Colonic mucosa (tissue), 4 donors: ENCODE results near the gene NEMF. TPM values are rescaled to one million over a fixed set of nuclear protein-coding genes. Genes with fewer than 3 reads are reported as not detected.

Experiments used
- DNase-seq: peaks from one replicate; pipeline ENCODE4 v3.0.0-alpha.2; 2020
- H3K27ac ChIP-seq: fragments of 200-600 bp; one replicate; pipeline ENCODE4 v1.8.0; 2021
- H3K27me3 ChIP-seq: fragments of 200-600 bp; one replicate; pipeline ENCODE4 v1.8.0; 2021
- H3K36me3 ChIP-seq: fragments of 200-600 bp; one replicate; pipeline ENCODE4 v1.8.0; 2021
- H3K4me1 ChIP-seq: fragments of 200-600 bp; one replicate; pipeline ENCODE4 v1.8.0; 2021; ENCODE audit warnings: mild to moderate bottlenecking
- H3K4me3 ChIP-seq: fragments of 200-600 bp; one replicate; pipeline ENCODE4 v1.8.0; 2021
- H3K9ac ChIP-seq, 2 donors: one replicate each; pipeline ENCODE4 v1.7.0; 2013; ENCODE audit warnings: control low read depth in 2 of 2, low read depth in 2 of 2, low read length in 2 of 2
- H3K9me3 ChIP-seq: fragments of 200-600 bp; one replicate; pipeline ENCODE4 v1.8.0; 2021
- CTCF ChIP-seq: fragments of 200-600 bp; IDR thresholded peaks from one replicate; pipeline ENCODE4 v1.8.0; 2022; ENCODE audit warnings: antibody characterized with exemption, mild to moderate bottlenecking
- intact Hi-C: fragments of 100-400 bp; cut with DNase I; formaldehyde crosslinking; loops from one replicate; pipeline ENCODE4 v1.14.1; 2022
- total RNA-seq, 2 donors: library from RNA; stranded (reverse); fragmentation: NEBNext Ultra II Directional in 1 of 2; extraction: Animal tissue kit (Norgen Biotek cat#: 25700) in 1 of 2; gene quantifications; one replicate each; pipeline ENCODE4 v1.2.1, GENCODE V29; 2021
- donor health status: healthy.
- donor health status: DM: no; HTN: no; CAD: no.
- donor health status: DM: no; HTN: no; CAD: no.

Gene NEMF
- total RNA-seq, 2 donors from 2014 or later, result 52.8 to 56.7 TPM

DNA sequence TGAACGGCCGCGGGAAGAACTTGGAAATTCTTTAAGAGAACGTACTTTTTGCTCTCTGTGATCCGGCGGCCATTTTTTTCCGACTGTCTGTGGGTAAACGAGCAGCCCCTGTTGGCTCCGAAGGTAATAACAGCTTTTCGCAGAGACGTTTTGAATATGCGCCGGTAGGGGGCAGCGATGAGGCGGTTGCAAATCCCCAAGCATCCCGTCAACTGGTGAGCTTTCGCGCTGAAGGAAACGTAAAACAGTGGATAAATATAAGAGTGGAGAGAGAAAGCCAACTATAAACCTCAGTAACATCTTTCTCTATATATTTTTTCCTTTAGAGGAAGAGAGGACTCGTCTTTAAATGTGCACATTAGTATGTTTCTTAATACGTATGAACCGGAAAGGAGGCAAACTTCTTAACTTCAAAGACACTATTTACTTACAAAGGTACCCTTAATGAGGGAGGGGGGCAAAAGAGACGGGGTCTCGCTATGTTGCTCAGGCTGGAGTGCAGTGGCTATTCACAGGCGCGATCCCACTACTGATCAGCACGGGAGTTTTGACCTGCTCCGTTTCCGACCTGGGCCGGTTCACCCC, 9.6 kb upstream of the NEMF start:
- intact Hi-C loops, result loop anchor here (10.0 kb wide), 1 partner anchor 113 kb away; no protein-coding TSS in a partner anchor
- Histone ChIP-seq H3K9me3 (no peaks in the 10 kb centered on the region), H3K4me1 (peaks cover under 1% of the 10 kb centered on the region), H3K27ac (peak overlapping the region; percentile 94), H3K36me3 (no peaks in the 10 kb centered on the region), H3K9ac (peak overlapping the region; percentile 64 to 99), H3K27me3 (no peaks in the 10 kb centered on the region), H3K4me3 (peak overlapping the region; percentile 49)
- peak; percentile 100 for TF ChIP-seq CTCF
- peak; percentile 84 for DNase-seq

GRCh38 chr14:49861699-49862088, 9.1 kb upstream of the NEMF start:
- Histone ChIP-seq H3K27ac (peak overlapping the region; percentile 94), H3K36me3 (no peaks in the 10 kb centered on the region), H3K4me3 (peak overlapping the region; percentile 49), H3K9me3 (no peaks in the 10 kb centered on the region), H3K4me1 (no peaks in the 10 kb centered on the region), H3K9ac (peak overlapping the region; percentile 64 to 99), H3K27me3 (no peaks in the 10 kb centered on the region)
- intact Hi-C loops, result loop anchor here (10.0 kb wide), 1 partner anchor 113 kb away; no protein-coding TSS in a partner anchor
- DNase-seq, result peak; percentile 69
- TF ChIP-seq CTCF, result no peak

DNA sequence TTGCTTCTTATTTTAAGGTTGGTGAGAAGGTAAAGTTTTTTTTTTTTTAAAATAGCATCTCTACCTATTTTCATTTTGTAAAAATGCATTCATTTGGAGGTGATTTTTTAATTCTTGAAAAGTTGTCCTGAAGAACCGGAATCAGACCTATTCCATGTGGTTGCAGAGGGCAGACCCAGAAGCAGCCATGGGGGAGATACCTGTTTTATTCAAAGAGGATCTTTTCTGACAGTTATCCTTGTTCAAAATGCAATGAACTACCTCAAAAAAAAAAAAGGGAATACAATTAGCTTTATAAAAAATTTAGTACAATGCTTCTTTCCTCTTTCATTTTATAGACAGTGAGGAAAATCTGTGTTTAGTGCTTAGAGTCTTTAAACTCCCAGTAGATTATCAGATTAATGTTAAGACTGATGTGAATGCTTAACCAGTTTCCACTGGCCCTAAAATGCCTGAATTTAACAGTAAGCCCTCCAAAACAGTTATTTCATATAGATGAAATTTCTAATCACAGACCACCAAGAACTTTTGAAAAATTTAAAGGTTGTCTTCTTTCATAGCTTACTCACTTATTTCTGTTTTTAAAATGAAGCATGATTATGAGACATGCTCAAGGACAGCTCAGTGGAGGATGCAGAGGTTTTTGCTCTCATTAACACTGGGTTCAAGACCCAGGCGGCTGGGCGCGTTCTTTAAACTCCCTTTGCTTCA, 8.6 kb upstream of the NEMF start:
- peak overlapping the region; percentile 64 to 99 for H3K9ac ChIP-seq
- TF ChIP-seq CTCF, result no peak
- intact Hi-C loops, result loop anchor here (10.0 kb wide), 1 partner anchor 114 kb away; no protein-coding TSS in a partner anchor
- no peaks in the 10 kb centered on the region for H3K4me1 ChIP-seq
- H3K4me3 ChIP-seq, result peak overlapping the region; percentile 49
- no peaks in the 10 kb centered on the region for H3K9me3 ChIP-seq
- H3K36me3 ChIP-seq, result no peaks in the 10 kb centered on the region
- no peaks in the 10 kb centered on the region for H3K27me3 ChIP-seq
- DNase-seq, result no peak
- peak overlapping the region; percentile 94 for H3K27ac ChIP-seq

DNA sequence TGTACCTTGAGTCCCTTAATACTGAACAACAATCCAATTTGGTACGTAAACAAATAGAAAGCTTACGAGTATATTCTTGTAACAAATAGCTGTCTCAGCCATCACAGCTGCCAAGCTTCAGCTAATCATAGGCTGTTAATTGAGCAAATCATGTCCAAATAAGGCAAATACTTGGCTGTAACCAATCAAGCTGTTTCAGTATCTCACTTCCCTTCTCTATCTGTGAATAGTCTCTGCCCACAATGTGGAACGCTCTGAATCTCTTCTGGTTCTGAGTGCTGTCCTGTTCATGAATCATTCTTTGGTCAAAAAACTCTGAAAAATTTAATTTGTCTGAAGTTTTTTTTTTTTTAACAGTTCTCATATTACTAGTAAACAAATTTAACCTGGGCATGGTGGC, 5.8 kb upstream of the NEMF start:
- no peak for DNase-seq
- Histone ChIP-seq H3K4me1 (no peaks in the 10 kb centered on the region), H3K9ac (no peak overlapping the region), H3K4me3 (no peak overlapping the region), H3K27me3 (no peaks in the 10 kb centered on the region), H3K36me3 (no peaks in the 10 kb centered on the region), H3K27ac (no peak overlapping the region), H3K9me3 (no peaks in the 10 kb centered on the region)
- TF ChIP-seq CTCF, result no peak
- intact Hi-C loops, result loop anchor here (5.0 kb wide), 1 partner anchor 249 kb away; no protein-coding TSS in a partner anchor

- Histone ChIP-seq H3K9ac (no peak overlapping the region), H3K36me3 (no peaks in the 10 kb centered on the region), H3K27me3 (no peaks in the 10 kb centered on the region), H3K27ac (no peak overlapping the region), H3K9me3 (no peaks in the 10 kb centered on the region), H3K4me3 (no peak overlapping the region), H3K4me1 (no peaks in the 10 kb centered on the region)
- intact Hi-C loops, result loop anchor here (5.0 kb wide), 1 partner anchor 250 kb away; no protein-coding TSS in a partner anchor
- no peak for DNase-seq
- no peak for TF ChIP-seq CTCF
Observed at GRCh38 chr14:49857427-49858003, 4.9 kb upstream of the NEMF start.
